ENCODE measurements around the gene CNIH2. TPM values are rescaled to one million over a fixed set of nuclear protein-coding genes. Genes with fewer than 3 reads are reported as not detected.

Gene CNIH2
- polyA plus RNA-seq, 1 donor, result 8.0 TPM

- Histone ChIP-seq H3K27me3 (ENCODE audit: control insufficient read depth, insufficient read depth, low read length) (no peaks in the 10 kb centered on the region), H3K9me3 (ENCODE audit: control insufficient read depth, low read depth, low read length) (peaks cover 2% of the 10 kb centered on the region), H3K36me3 (ENCODE audit: control insufficient read depth, insufficient read depth, low read length) (peaks cover 40% of the 10 kb centered on the region), H3K4me3 (ENCODE audit: low read length) (no peak overlapping the region), H3K27ac (ENCODE audit: low read length) (no peak overlapping the region), H3K4me1 (ENCODE audit: control insufficient read depth, insufficient read depth, low read length) (peaks cover 15% of the 10 kb centered on the region)
- DNase-seq, result no peak
- 96% methylated on average over 5 of the region's 26 CpGs for WGBS (ENCODE audit: insufficient coverage, low lambda C conversion rate)
Measured at GRCh38 chr11:66265531-66266377, 12.2 kb upstream of the CNIH2 start.

- Histone ChIP-seq H3K4me1 (ENCODE audit: control insufficient read depth, insufficient read depth, low read length) (peaks cover 15% of the 10 kb centered on the region), H3K27me3 (ENCODE audit: control insufficient read depth, insufficient read depth, low read length) (no peaks in the 10 kb centered on the region), H3K27ac (ENCODE audit: low read length) (peak overlapping the region; percentile 91), H3K36me3 (ENCODE audit: control insufficient read depth, insufficient read depth, low read length) (peaks cover 41% of the 10 kb centered on the region), H3K4me3 (ENCODE audit: low read length) (peak overlapping the region; percentile 87), H3K9me3 (ENCODE audit: control insufficient read depth, low read depth, low read length) (peaks cover 2% of the 10 kb centered on the region)
- no CpG with 5 or more reads among the region's 20 CpGs for WGBS (ENCODE audit: insufficient coverage, low lambda C conversion rate)
- DNase-seq, result no peak
Measured at GRCh38 chr11:66266378-66267038, 11.5 kb upstream of the CNIH2 start.

- peaks cover 15% of the 10 kb centered on the region for H3K4me1 ChIP-seq (ENCODE audit: control insufficient read depth, insufficient read depth, low read length)
- no CpG with 5 or more reads among the region's 13 CpGs for WGBS (ENCODE audit: insufficient coverage, low lambda C conversion rate)
- no peak for DNase-seq
- H3K27me3 ChIP-seq (ENCODE audit: control insufficient read depth, insufficient read depth, low read length), result no peaks in the 10 kb centered on the region
- peaks cover 2% of the 10 kb centered on the region for H3K9me3 ChIP-seq (ENCODE audit: control insufficient read depth, low read depth, low read length)
- peak overlapping the region; percentile 91 for H3K27ac ChIP-seq (ENCODE audit: low read length)
- H3K36me3 ChIP-seq (ENCODE audit: control insufficient read depth, insufficient read depth, low read length), result peaks cover 43% of the 10 kb centered on the region
- H3K4me3 ChIP-seq (ENCODE audit: low read length), result peak overlapping the region; percentile 87
Measured at GRCh38 chr11:66267039-66267378, 11.0 kb upstream of the CNIH2 start.

DNA sequence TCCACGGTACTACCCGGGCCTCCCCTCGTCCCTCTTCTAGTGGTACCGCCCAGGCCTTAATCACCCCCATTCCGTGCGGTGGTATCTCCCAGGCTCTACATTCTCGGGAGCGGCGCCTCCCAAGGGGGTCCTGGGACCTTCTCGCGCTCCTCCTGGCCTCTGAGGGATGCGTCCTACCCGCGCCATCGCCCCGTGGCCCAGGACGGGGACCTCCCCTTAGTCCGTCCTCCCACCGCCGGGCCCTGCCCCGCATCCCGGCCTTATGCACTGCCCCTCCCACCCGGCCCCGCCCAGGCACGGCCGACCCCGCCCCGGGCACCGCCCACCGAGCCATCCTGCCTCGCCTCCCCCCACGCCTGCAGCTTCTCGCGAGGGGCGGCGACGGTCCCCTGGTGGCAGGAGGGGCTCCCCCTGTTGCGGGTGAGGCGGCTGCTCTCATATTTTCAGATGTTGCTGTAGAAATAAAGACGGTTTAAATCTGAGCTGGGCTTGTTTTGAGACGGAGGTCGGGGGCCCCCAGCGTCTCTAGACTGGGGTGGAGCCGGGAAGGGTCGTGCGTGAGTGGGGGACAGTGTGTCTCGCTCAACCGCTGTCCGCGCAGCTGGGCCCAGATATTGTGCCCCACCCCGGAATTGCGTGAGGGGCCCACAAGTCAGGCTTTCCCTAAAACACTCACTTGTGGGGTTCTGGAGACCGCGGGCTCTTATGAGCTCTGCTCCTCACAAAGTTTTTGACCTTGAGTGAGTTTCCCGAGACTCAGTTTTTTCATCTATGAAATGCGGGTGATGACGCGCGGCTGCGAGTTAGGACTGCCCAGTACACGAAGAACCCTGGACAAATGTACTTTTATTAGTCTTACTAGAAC is 10.4 kb upstream of the CNIH2 start:
- peak overlapping the region; percentile 87 for H3K4me3 ChIP-seq (ENCODE audit: low read length)
- DNase-seq, result peak; percentile 73 to 87
- H3K27me3 ChIP-seq (ENCODE audit: control insufficient read depth, insufficient read depth, low read length), result no peaks in the 10 kb centered on the region
- H3K9me3 ChIP-seq (ENCODE audit: control insufficient read depth, low read depth, low read length), result peaks cover 2% of the 10 kb centered on the region
- H3K36me3 ChIP-seq (ENCODE audit: control insufficient read depth, insufficient read depth, low read length), result peaks cover 44% of the 10 kb centered on the region
- no CpG with 5 or more reads among the region's 61 CpGs for WGBS (ENCODE audit: insufficient coverage, low lambda C conversion rate)
- H3K4me1 ChIP-seq (ENCODE audit: control insufficient read depth, insufficient read depth, low read length), result peaks cover 15% of the 10 kb centered on the region
- H3K27ac ChIP-seq (ENCODE audit: low read length), result peak overlapping the region; percentile 91

DNA sequence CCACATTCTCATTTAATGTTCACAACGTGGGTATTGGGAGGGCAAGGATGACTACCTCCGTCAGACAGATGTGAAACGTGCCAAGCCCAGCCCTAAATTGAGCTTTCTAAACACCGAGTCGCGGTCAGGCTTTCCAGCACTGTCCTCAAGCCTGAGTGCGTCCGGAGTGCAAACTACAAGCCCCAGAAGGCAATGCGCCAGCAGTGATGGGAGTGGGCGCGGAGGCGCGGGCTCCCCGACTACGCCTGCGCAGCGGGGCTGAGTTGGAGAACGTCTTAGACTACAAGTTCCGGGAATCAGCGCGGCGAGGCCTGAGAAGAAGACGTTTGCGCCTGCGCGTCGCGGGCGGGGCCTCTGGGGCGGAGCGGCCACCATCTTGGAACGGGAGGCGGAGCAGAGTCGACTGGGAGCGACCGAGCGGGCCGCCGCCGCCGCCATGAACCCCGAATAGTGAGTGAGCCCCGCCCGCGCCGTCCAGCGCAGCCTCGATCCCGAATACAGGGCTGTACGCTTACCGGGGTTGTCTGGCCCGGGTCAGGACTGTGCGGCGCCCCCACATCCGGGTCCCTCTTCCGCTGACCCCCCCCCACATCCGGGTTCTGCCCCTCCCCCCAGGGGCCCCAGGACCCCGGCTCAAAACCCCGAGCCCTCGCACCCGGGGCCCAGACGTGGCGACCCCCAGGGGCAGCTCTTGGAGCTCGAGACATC is 9.6 kb upstream of the CNIH2 start, which contains the start of gene RAB1B:
TSS of gene RAB1B (plus strand) at position 396 of the 708 bp plus-strand sequence. CDS start at position 437, 41 bp downstream.
- Histone ChIP-seq H3K27me3 (ENCODE audit: control insufficient read depth, insufficient read depth, low read length) (no peaks in the 10 kb centered on the region), H3K9me3 (ENCODE audit: control insufficient read depth, low read depth, low read length) (peaks cover 2% of the 10 kb centered on the region), H3K4me3 (ENCODE audit: low read length) (peak within 1 kb of the TSS; percentile 87), H3K27ac (ENCODE audit: low read length) (peak within 1 kb of the TSS; percentile 91), H3K4me1 (ENCODE audit: control insufficient read depth, insufficient read depth, low read length) (peaks cover 15% of the 10 kb centered on the region), H3K36me3 (ENCODE audit: control insufficient read depth, insufficient read depth, low read length) (peaks cover 46% of the 10 kb centered on the region)
- no CpG with 5 or more reads among the region's 64 CpGs for WGBS (ENCODE audit: insufficient coverage, low lambda C conversion rate)
- DNase-seq, result peak; percentile 99 to 100

GRCh38 chr11:66268952-66269905 is 8.7 kb upstream of the CNIH2 start:
- H3K36me3 ChIP-seq (ENCODE audit: control insufficient read depth, insufficient read depth, low read length), result peaks cover 48% of the 10 kb centered on the region
- WGBS (ENCODE audit: insufficient coverage, low lambda C conversion rate), result no CpG with 5 or more reads among the region's 32 CpGs
- peaks cover 15% of the 10 kb centered on the region for H3K4me1 ChIP-seq (ENCODE audit: control insufficient read depth, insufficient read depth, low read length)
- H3K27ac ChIP-seq (ENCODE audit: low read length), result peak overlapping the region; percentile 91
- DNase-seq, result peak in 1 of 2 donors; percentile 57
- peaks cover 2% of the 10 kb centered on the region for H3K9me3 ChIP-seq (ENCODE audit: control insufficient read depth, low read depth, low read length)
- peak overlapping the region; percentile 86 for H3K4me3 ChIP-seq (ENCODE audit: low read length)
- no peaks in the 10 kb centered on the region for H3K27me3 ChIP-seq (ENCODE audit: control insufficient read depth, insufficient read depth, low read length)

DNA sequence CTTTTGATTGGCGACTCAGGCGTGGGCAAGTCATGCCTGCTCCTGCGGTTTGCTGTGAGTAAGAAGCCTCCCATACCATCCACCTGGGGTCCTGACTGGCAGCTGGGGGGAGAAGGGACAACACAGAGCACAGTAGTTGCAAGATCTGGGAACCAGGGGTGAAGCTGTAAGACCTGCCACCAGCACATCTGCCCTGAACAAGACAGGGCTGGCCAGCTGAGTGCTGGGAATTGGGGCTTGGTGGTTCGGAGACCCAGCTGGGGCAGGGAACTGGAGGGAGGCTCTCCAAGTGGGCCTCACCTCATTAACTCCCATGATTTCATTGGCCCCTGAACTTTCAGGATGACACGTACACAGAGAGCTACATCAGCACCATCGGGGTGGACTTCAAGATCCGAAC is 6.2 kb upstream of the CNIH2 start:
- peaks cover 56% of the 10 kb centered on the region for H3K36me3 ChIP-seq (ENCODE audit: control insufficient read depth, insufficient read depth, low read length)
- no peak overlapping the region for H3K4me3 ChIP-seq (ENCODE audit: low read length)
- H3K27ac ChIP-seq (ENCODE audit: low read length), result no peak overlapping the region
- WGBS (ENCODE audit: insufficient coverage, low lambda C conversion rate), result no CpG with 5 or more reads among the region's 7 CpGs
- peaks cover 12% of the 10 kb centered on the region for H3K4me1 ChIP-seq (ENCODE audit: control insufficient read depth, insufficient read depth, low read length)
- H3K27me3 ChIP-seq (ENCODE audit: control insufficient read depth, insufficient read depth, low read length), result no peaks in the 10 kb centered on the region
- H3K9me3 ChIP-seq (ENCODE audit: control insufficient read depth, low read depth, low read length), result peaks cover 2% of the 10 kb centered on the region
- no peak for DNase-seq

DNA sequence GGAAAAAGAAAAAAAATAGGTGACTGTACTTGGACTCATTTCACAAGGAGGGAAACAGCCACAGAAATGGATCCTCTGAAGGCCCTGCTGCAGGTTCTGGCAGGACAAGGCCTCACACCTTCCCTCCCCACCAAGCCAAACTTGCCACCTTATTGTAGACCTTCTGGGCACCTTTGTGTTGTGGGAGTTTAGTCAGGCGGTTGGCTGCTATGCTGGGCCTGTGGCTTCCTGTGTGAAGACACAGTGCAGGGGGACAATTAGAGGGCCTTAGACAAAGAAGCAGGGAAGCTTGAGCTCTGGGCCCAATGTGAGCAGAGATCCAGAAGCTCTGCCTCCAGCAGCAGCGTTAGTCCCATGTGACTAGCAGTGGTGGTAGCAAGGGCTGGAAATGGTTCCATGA is 5.4 kb upstream of the CNIH2 start:
- H3K4me1 ChIP-seq (ENCODE audit: control insufficient read depth, insufficient read depth, low read length), result peaks cover 12% of the 10 kb centered on the region
- H3K9me3 ChIP-seq (ENCODE audit: control insufficient read depth, low read depth, low read length), result peaks cover 2% of the 10 kb centered on the region
- H3K36me3 ChIP-seq (ENCODE audit: control insufficient read depth, insufficient read depth, low read length), result peaks cover 56% of the 10 kb centered on the region
- H3K27me3 ChIP-seq (ENCODE audit: control insufficient read depth, insufficient read depth, low read length), result no peaks in the 10 kb centered on the region
- no CpG with 5 or more reads among the region's 2 CpGs for WGBS (ENCODE audit: insufficient coverage, low lambda C conversion rate)
- H3K4me3 ChIP-seq (ENCODE audit: low read length), result no peak overlapping the region
- no peak overlapping the region for H3K27ac ChIP-seq (ENCODE audit: low read length)
- no peak for DNase-seq

GRCh38 chr11:66274219-66274618 is 3.8 kb upstream of the CNIH2 start:
- DNase-seq, result no peak
- Histone ChIP-seq H3K9me3 (ENCODE audit: control insufficient read depth, low read depth, low read length) (no peaks in the 10 kb centered on the region), H3K36me3 (ENCODE audit: control insufficient read depth, insufficient read depth, low read length) (peaks cover 56% of the 10 kb centered on the region), H3K27ac (ENCODE audit: low read length) (no peak overlapping the region), H3K27me3 (ENCODE audit: control insufficient read depth, insufficient read depth, low read length) (peaks cover 8% of the 10 kb centered on the region), H3K4me1 (ENCODE audit: control insufficient read depth, insufficient read depth, low read length) (peaks cover 12% of the 10 kb centered on the region), H3K4me3 (ENCODE audit: low read length) (no peak overlapping the region)
- WGBS (ENCODE audit: insufficient coverage, low lambda C conversion rate), result no CpG with 5 or more reads among the region's 1 CpG
